AG04449 (cell line): Measurements from ENCODE around the gene UNC13C.

Experiments used
- CTCF ChIA-PET: fragments of 350-600 bp; formaldehyde crosslinking; extraction: SDS; loops from one replicate; lab custom pipeline; 2021; ENCODE audit warnings: antibody characterized with exemption; lab: Yijun Ruan, JAX
- POLR2A ChIA-PET: fragments of 400-600, 350-600 bp; formaldehyde crosslinking; extraction: SDS; loops from one replicate; lab custom pipeline; 2020; ENCODE audit warnings: antibody characterized with exemption, inconsistent platforms; lab: Yijun Ruan, JAX
- DNase-seq: peaks from one replicate; pipeline ENCODE4 v3.0.0-alpha.2; 2010; ENCODE audit warnings: low read depth, low spot score
- H3K4me3 ChIP-seq: 2 replicates; pipeline ENCODE4 v1.5.1; 2011; ENCODE audit warnings: low read depth, mild to moderate bottlenecking, control low read depth, low read length
- CTCF ChIP-seq: IDR thresholded peaks from one replicate; pipeline ENCODE4 v1.5.1; 2011; ENCODE audit warnings: mild to moderate bottlenecking, moderate library complexity, low read length, control low read depth, inconsistent platforms; ENCODE audit not compliant: insufficient read depth; ENCODE audit errors: missing control alignments

Gene UNC13C

DNA sequence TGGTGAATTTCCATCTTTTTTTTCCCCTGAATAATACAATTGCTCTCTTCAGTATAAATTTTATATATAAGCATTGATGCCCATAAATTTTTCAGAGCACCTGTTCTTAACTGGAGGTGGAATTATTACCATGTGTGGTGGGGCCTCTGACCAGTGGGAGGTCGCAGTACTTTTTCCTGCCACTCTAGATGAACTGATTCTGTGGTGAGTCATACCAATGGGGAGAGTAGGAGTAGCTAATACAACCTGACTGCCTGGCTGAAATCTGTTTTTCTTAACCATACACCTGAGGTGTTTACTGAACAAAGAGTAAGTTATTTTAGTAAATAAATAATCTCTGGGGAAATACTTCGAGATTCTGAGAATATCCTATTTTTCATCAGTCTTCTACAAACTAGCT is 67.2 kb downstream of the UNC13C start:
- TF ChIP-seq CTCF, result no peak
- no peak overlapping the region for H3K4me3 ChIP-seq
- POLR2A ChIA-PET, result no interaction called here
- no peak for DNase-seq
- CTCF ChIA-PET, result no interaction called here

DNA sequence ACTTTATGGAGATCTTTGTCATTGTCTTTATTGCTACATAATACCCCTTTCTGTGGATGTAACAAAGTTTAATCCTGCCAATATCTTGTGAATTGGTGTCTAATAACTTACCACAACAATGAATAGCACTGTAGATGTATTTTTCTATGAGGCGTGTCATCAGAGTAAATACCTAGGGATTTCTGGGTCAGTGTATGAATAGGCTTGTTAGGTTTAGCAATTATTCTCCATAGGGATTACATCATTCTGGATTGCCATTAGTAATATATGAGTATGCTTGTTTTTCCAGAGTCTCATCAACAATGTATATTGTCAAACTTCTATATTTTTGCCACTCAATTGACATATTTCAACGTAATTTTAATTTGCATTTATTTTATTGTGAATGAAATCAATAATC is 67.9 kb downstream of the UNC13C start:
- ChIA-PET CTCF (no interaction called here), POLR2A (no interaction called here)
- H3K4me3 ChIP-seq, result no peak overlapping the region
- DNase-seq, result no peak
- TF ChIP-seq CTCF, result no peak

DNA sequence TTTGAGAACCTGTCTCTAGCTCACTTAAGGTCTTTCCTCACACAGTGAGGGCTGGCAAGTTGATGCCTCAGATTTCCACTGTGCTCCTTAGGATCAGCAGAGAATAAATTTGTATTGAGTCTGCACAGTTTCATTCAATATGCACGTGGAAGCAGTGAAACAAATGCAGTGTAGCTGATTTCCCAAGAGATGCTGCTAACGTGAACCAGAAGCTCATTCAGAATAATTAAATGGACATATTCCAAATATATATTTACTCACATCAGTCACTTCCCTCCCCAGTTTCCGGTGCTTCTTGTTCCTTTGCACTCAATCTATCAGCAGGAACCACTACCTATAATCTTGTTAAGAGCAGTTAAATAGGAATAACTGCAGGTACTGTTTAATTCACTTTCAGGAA is 86.1 kb downstream of the UNC13C start:
- CTCF ChIA-PET, result no interaction called here
- no peak overlapping the region for H3K4me3 ChIP-seq
- POLR2A ChIA-PET, result no interaction called here
- no peak for TF ChIP-seq CTCF
- DNase-seq, result no peak

- CTCF ChIA-PET, result no interaction called here
- no peak overlapping the region for H3K4me3 ChIP-seq
- POLR2A ChIA-PET, result no interaction called here
- no peak for TF ChIP-seq CTCF
- no peak for DNase-seq
Measured at GRCh38 chr15:54066403-54066802, 88.2 kb downstream of the UNC13C start.

DNA sequence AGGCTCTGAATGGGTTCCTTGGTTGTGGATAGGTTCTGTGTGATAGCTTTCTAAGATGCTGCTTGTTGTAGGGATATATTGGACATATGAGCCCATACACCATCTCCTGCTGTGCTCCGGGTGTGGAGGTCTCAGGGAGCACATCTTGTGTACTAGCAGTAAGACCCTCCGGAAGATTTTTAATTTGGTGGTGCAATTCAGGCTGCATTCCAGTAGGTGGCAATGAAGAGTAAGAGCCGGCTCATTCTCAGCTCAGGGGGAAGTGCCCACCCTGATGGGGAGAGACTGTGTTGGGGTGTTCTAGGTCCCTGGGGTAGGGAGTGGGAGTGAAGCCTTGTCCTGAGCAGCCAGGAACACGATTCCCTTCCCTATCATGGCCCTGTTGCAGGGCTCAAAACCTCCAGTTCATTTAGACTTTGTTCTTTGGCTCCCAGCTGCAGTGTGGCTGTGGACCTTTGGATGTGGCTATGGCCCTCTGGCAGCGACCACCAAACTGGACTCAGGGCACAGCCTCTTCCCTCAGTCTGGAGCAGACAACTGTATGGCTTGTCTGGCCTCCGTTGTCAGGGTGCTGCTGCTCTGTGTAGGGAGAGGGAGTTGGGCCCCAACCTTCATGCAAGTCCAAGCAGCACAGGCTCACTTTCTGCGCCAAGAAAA is 104.7 kb downstream of the UNC13C start:
- H3K4me3 ChIP-seq, result no peak overlapping the region
- ChIA-PET CTCF (no interaction called here), POLR2A (no interaction called here)
- no peak for TF ChIP-seq CTCF
- DNase-seq, result no peak

GRCh38 chr15:54083501-54083900 is 105.3 kb downstream of the UNC13C start:
- H3K4me3 ChIP-seq, result no peak overlapping the region
- ChIA-PET POLR2A (no interaction called here), CTCF (no interaction called here)
- no peak for TF ChIP-seq CTCF
- no peak for DNase-seq
